RWPE1 (cell line): ENCODE results near the gene CNKSR3.

Experiments
- CTCF ChIA-PET: fragments of 350-600 bp; sonication (Branson Sonifier 250); formaldehyde crosslinking; extraction: SDS; loops from one replicate; lab custom pipeline; 2021; lab: Yijun Ruan, JAX
- POLR2A ChIA-PET: fragments of 400-600 bp; formaldehyde crosslinking; extraction: SDS; loops from one replicate; lab custom pipeline; 2020; ENCODE audit warnings: antibody characterized with exemption; ENCODE audit not compliant: low non-redundant PET; lab: Yijun Ruan, JAX
- DNase-seq: peaks from one replicate; pipeline ENCODE4 v3.0.0; 2012; ENCODE audit warnings: low spot score
- H3K27ac ChIP-seq: fragments of 450-650 bp; 2 replicates; pipeline ENCODE4 v1.5.1; 2017
- TF ChIP-seq, protein P1 (sequence below): fragments of 450-650 bp; conservative IDR thresholded peaks from 2 replicates; pipeline ENCODE4 v1.5.1; 2017; ENCODE audit warnings: low read depth, mild to moderate bottlenecking

Gene CNKSR3

DNA sequence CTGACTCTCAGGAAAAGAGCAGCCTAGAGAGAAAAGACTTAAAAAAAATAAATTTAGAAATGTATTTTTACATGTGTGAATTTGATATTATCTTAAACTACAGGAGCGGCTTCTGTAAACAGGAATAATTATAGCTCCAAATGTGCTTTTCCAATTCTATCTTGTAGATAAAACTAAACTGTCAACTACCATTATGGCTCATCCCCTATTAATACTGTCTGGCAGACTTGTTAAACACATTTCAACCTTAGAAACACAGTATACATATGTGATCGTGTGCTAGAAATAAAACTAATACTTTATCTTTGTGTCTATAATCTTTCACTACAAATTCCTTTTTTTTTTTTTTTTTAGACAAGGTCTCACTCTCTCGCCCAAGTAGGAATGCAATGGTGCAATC lies 75.8 kb downstream of the CNKSR3 start:
- ChIA-PET CTCF (no interaction called here), POLR2A (no interaction called here)
- no peak overlapping the region for H3K27ac ChIP-seq
- TF ChIP-seq, protein P1, sequence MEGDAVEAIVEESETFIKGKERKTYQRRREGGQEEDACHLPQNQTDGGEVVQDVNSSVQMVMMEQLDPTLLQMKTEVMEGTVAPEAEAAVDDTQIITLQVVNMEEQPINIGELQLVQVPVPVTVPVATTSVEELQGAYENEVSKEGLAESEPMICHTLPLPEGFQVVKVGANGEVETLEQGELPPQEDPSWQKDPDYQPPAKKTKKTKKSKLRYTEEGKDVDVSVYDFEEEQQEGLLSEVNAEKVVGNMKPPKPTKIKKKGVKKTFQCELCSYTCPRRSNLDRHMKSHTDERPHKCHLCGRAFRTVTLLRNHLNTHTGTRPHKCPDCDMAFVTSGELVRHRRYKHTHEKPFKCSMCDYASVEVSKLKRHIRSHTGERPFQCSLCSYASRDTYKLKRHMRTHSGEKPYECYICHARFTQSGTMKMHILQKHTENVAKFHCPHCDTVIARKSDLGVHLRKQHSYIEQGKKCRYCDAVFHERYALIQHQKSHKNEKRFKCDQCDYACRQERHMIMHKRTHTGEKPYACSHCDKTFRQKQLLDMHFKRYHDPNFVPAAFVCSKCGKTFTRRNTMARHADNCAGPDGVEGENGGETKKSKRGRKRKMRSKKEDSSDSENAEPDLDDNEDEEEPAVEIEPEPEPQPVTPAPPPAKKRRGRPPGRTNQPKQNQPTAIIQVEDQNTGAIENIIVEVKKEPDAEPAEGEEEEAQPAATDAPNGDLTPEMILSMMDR = no peak
- no peak for DNase-seq

DNA sequence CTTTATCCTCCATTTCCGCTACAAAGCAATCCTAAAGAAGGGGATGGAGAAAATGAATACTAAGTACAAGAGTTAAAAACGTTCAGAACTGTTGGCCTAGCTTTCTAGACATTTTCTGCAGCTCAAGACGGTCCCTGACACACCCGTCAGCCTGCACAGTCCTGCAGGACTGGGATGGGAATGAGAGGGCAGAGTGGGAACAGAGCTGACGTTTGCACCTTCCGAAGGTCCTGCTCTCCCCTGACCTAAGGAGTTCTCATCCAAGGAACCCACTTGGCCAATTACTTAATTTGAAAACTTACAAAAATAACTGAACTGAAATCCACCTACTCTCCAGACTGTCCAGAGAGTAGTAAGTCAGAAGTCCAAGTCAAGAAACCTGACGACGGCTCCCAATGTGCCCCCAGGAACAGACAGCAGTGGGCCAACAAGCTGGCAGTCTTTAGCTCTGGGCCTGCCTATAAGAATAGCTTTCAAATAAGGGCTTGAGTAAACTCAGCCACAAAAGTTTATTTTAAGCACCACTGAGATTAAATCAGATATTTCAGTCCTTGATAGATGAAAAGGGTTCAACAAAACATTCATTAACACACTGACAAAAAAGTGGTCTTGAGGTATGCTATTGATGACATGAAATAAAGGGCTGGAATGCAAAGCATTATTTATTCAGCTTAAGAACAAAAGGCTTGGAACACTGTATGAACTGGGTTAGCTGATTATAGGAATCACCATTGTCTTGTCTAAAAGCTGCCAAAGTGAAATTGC lies 76.8 kb downstream of the CNKSR3 start:
- no peak for DNase-seq
- no peak overlapping the region for H3K27ac ChIP-seq
- ChIA-PET POLR2A (interaction anchor here (0.6 kb wide), 1 partner anchor 43 kb away, joined by 3 read pairs; no protein-coding TSS in a partner anchor), CTCF (no interaction called here)
- TF ChIP-seq, protein P1 = no peak

DNA sequence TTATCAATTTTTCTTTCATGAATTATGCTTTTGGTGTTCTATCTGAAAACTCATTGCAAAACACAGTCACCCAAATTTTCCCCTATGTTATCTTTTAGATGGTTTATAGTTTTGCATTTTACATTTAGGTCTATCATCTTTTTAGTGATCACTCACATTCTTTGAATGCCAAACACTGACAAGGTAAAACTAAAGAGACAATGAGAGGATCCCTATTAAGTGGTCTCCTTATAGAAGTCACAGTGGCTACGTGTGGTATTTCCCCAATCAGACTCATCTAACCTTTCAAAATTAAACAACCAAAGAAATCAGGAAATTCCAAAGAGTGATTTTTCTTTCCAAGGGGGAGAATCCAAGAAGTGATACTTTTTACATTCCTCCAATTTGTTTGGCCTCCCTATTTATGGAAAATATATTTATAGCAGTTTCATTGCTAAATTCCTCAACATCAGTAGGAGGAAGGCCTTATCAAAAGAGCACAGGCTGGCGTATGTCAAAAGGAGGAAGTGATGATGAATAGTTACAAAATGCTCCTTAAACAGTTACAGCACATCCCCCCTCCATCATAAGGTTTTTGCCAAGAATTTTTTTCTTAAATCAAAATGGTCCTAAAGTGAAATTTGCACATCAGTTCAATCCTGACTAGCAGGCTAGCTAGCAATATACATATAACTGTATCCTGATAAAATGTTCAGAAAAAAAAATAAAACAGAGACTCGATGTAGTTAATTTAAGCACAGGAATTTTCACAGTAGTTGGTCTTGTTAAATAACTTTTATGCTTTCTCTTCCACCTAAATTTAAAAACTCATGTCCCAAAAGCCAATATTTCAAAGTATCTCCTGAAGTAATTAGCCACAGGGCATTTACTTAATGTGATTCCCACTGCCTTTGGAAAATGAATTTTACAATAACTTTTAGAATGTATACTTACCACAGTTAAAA lies 77.7 kb downstream of the CNKSR3 start:
- no peak overlapping the region for H3K27ac ChIP-seq
- DNase-seq = no peak
- POLR2A ChIA-PET = no interaction called here
- TF ChIP-seq, protein P1 = no peak
- CTCF ChIA-PET = no interaction called here

DNA sequence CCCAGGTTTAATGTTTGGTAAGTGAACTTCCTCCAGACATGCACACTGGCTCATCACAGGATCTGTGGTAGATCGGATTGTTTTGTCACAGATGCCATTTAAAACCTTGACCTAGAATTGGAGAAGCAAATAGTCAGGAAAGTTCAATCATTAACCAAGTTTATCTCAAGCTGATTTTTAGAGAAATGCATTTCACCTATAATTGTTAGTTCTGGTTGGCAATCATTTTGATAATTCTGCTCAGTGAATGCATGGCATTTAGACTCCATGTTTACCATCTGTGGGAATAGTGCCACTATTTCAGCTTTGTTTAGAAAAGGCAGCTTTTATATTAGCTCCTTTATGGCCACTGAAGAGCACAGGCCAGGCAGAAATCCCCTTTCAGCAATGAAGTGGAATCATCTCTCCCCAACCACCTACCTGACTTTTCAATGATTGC lies 80.0 kb downstream of the CNKSR3 start:
- DNase-seq = no peak
- no peak overlapping the region for H3K27ac ChIP-seq
- POLR2A ChIA-PET = no interaction called here
- TF ChIP-seq, protein P1 = no peak
- CTCF ChIA-PET = interaction anchor here (0.7 kb wide), 1 partner anchor 25 kb away, joined by 8 read pairs; no protein-coding TSS in a partner anchor

DNA sequence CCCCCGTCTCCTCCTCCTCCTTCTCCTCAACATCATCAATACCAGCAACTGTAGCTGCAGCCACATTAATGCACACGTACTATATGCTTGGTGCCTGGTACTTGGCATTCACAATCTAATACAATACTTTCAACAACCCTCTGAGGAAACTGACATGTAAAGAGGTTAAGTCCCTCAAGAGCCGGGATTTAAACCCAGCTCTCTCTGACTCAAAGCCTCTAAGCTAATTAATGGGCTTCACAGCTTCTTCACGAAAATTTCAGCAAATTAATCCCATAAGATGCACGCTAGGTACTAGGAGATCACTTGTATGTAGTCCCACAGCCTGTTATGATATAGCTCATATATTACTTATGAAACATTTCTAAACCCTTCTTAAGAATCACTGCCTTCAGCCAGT lies 80.8 kb downstream of the CNKSR3 start:
- TF ChIP-seq, protein P1 = no peak
- no peak overlapping the region for H3K27ac ChIP-seq
- POLR2A ChIA-PET = no interaction called here
- DNase-seq = no peak
- CTCF ChIA-PET = no interaction called here

DNA sequence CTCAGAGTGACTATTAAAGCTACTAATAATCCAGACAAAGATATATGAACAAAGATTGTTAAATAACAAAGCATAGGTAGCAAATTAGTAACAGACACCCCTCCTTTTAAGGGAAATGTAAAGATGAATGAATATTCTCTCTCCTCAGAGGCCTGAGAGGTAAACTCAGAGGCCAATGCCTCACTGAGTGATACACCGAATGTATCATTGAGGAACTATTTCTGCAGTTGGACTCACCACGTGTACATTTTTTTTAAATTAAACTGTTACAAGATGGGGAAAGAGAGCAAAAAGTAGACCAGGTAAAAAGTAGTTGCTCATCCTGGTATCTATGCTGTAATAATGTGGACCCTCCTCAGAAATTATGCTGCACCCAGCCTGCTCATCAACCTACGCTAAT lies 81.6 kb downstream of the CNKSR3 start:
- H3K27ac ChIP-seq = no peak overlapping the region
- no peak for DNase-seq
- TF ChIP-seq, protein P1 = no peak
- CTCF ChIA-PET = no interaction called here
- POLR2A ChIA-PET = no interaction called here
